WI38 (cell line): ENCODE data around the gene CBLN3.

Source experiments
- H3K4me3 ChIP-seq: 2 replicates; pipeline ENCODE4 v1.5.1; 2011; ENCODE audit warnings: low read depth, mild to moderate bottlenecking, control low read depth, low read length
- CTCF ChIP-seq: IDR thresholded peaks from 2 replicates; pipeline ENCODE4 v1.5.1; 2012; ENCODE audit warnings: low read depth, mild to moderate bottlenecking, control low read depth, low read length

CBLN3 gene

GRCh38 chr14:24422261-24422660 is 7.2 kb downstream of the CBLN3 start:
- TF ChIP-seq CTCF: no peak
- H3K4me3 ChIP-seq: no peak overlapping the region

GRCh38 chr14:24418492-24418873 is 11.0 kb downstream of the CBLN3 start:
- no peak for TF ChIP-seq CTCF
- no peak overlapping the region for H3K4me3 ChIP-seq

GRCh38 chr14:24417832-24418491 is 11.5 kb downstream of the CBLN3 start:
- no peak for TF ChIP-seq CTCF
- no peak overlapping the region for H3K4me3 ChIP-seq

- TF ChIP-seq CTCF: no peak
- H3K4me3 ChIP-seq: no peak overlapping the region
Measured at GRCh38 chr14:24416932-24417619, 12.4 kb downstream of the CBLN3 start.

GRCh38 chr14:24416254-24416931 is 13.1 kb downstream of the CBLN3 start:
- TF ChIP-seq CTCF: no peak
- no peak overlapping the region for H3K4me3 ChIP-seq

GRCh38 chr14:24415421-24416253 is 13.8 kb downstream of the CBLN3 start:
- no peak for TF ChIP-seq CTCF
- no peak overlapping the region for H3K4me3 ChIP-seq
